Liver (tissue), 9 donors: ENCODE measurements around the gene HYPK. TPM values are rescaled to one million over a fixed set of nuclear protein-coding genes. Genes with fewer than 3 reads are reported as not detected.

Experiments
- DNase-seq: peaks from one replicate; pipeline ENCODE4 v3.0.0-alpha.2; 2017; ENCODE audit warnings: low spot score
- H3K27ac ChIP-seq, 2 donors: one replicate each; pipeline ENCODE4 v1.7.0; 2013; ENCODE audit warnings: inconsistent platforms in 2 of 2, low read length in 2 of 2, control low read depth in 1 of 2, low read depth in 1 of 2, mild to moderate bottlenecking in 1 of 2
- H3K27me3 ChIP-seq, 4 donors: one replicate each; pipeline versions ENCODE4 v1.6.1 to v1.7.0; 2013; ENCODE audit warnings: low read length in 3 of 4, inconsistent platforms in 1 of 4, mild to moderate bottlenecking in 1 of 4, moderate library complexity in 1 of 4; ENCODE audit not compliant: control insufficient read depth in 4 of 4, insufficient read depth in 4 of 4
- H3K36me3 ChIP-seq, 4 donors: one replicate each; pipeline versions ENCODE4 v1.6.1 to v1.7.0; 2013; ENCODE audit warnings: low read length in 3 of 4, mild to moderate bottlenecking in 3 of 4, low read depth in 1 of 4, moderate library complexity in 1 of 4; ENCODE audit not compliant: control insufficient read depth in 4 of 4, insufficient read depth in 3 of 4
- H3K4me1 ChIP-seq, 4 donors: one replicate each; pipeline versions ENCODE4 v1.6.1 to v1.7.0; 2013; ENCODE audit warnings: low read length in 3 of 4, mild to moderate bottlenecking in 3 of 4, moderate library complexity in 1 of 4; ENCODE audit not compliant: control insufficient read depth in 4 of 4, insufficient read depth in 4 of 4
- H3K4me3 ChIP-seq, 3 donors: one replicate each; pipeline versions ENCODE4 v1.6.1 to v1.7.0; 2013; ENCODE audit warnings: low read length in 3 of 3, control low read depth in 1 of 3, low read depth in 1 of 3, mild to moderate bottlenecking in 1 of 3
- H3K9ac ChIP-seq, 2 donors: one replicate each; pipeline ENCODE4 v1.7.0; 2013; ENCODE audit warnings: low read length in 2 of 2, mild to moderate bottlenecking in 2 of 2, moderate library complexity in 2 of 2, control low read depth in 1 of 2, low read depth in 1 of 2
- H3K9me3 ChIP-seq, 4 donors: one replicate each; pipeline versions ENCODE4 v1.6.1 to v1.7.0; 2013; ENCODE audit warnings: low read length in 3 of 4; ENCODE audit not compliant: control insufficient read depth in 4 of 4
- ATF3 ChIP-seq: IDR thresholded peaks from 2 replicates; pipeline ENCODE4 v1.6.1; 2016; ENCODE audit warnings: antibody characterized with exemption
- CTCF ChIP-seq: fragments of 150-350 bp; IDR thresholded peaks from 2 replicates; pipeline ENCODE4 v1.5.1; 2017; ENCODE audit warnings: improper control_type of control experiment, low read depth, low read length; ENCODE audit not compliant: missing input control
- EGR1 ChIP-seq, 2 donors: IDR thresholded peaks; 2 replicates each; pipeline ENCODE4 v1.6.1; 2016 to 2018; ENCODE audit warnings: antibody characterized with exemption in 2 of 2, low read depth in 2 of 2
- FOXA2 ChIP-seq: IDR thresholded peaks from 2 replicates; pipeline ENCODE4 v1.6.1; 2016; ENCODE audit warnings: antibody characterized with exemption
- GABPA ChIP-seq, 2 donors: IDR thresholded peaks in 1 of 2; conservative IDR thresholded peaks in 1 of 2; 2 replicates each; pipeline ENCODE4 v1.6.1; 2016; ENCODE audit warnings: antibody characterized with exemption in 2 of 2, mild to moderate bottlenecking in 1 of 2, moderate library complexity in 1 of 2
- HNF4A ChIP-seq, 2 donors: conservative IDR thresholded peaks; 2 replicates each; pipeline ENCODE4 v1.6.1; 2016; ENCODE audit warnings: antibody characterized with exemption in 2 of 2, mild to moderate bottlenecking in 2 of 2
- MAX ChIP-seq: IDR thresholded peaks from 2 replicates; pipeline ENCODE4 v1.6.1; 2016; ENCODE audit warnings: antibody characterized with exemption
- NR2F2 ChIP-seq: IDR thresholded peaks from 2 replicates; pipeline ENCODE4 v1.6.1; 2016; ENCODE audit warnings: antibody characterized with exemption
- RAD21 ChIP-seq, 2 donors: IDR thresholded peaks; 2 replicates each; pipeline ENCODE4 v1.6.1; 2016; ENCODE audit warnings: antibody characterized with exemption in 2 of 2, mild to moderate bottlenecking in 2 of 2
- REST ChIP-seq: IDR thresholded peaks from 2 replicates; pipeline ENCODE4 v1.6.1; 2016; ENCODE audit warnings: antibody characterized with exemption, mild to moderate bottlenecking
- RXRA ChIP-seq, 2 donors: IDR thresholded peaks; 2 replicates each; pipeline ENCODE4 v1.6.1; 2017 to 2018; ENCODE audit warnings: antibody characterized with exemption in 2 of 2, mild to moderate bottlenecking in 1 of 2
- SP1 ChIP-seq: IDR thresholded peaks from 2 replicates; pipeline ENCODE4 v1.6.1; 2018; ENCODE audit warnings: antibody characterized with exemption, mild to moderate bottlenecking
- TAF1 ChIP-seq: conservative IDR thresholded peaks from 2 replicates; pipeline ENCODE4 v1.6.1; 2016; ENCODE audit warnings: antibody characterized with exemption, mild to moderate bottlenecking
- YY1 ChIP-seq: IDR thresholded peaks from 2 replicates; pipeline ENCODE4 v1.6.1; 2016; ENCODE audit warnings: antibody characterized with exemption, mild to moderate bottlenecking
- ZBTB33 ChIP-seq: IDR thresholded peaks from 2 replicates; pipeline ENCODE4 v1.6.1; 2016; ENCODE audit warnings: antibody characterized with exemption
- WGBS: extraction: QIAGEN DNeasy Blood & Tissue Kit; methylation state at CpG from one replicate; pipeline ENCODE4 v1.1.7; 2013; 5-methylcytosine and 5-hydroxymethylcytosine counted together
- polyA plus RNA-seq, 2 donors: library from polyadenylated mRNA; stranded (reverse) in 1 of 2; unstranded in 1 of 2; fragments of 200-250 nt in 1 of 2; fragments of >200 nt in 1 of 2; fragmentation: Nextera tagmentation in 1 of 2; extraction: Ambion mirVana in 1 of 2; gene quantifications; one replicate each; pipeline versions ENCODE4 v1.2.1 to v1.2.3, GENCODE V29; 2013 to 2015
- total RNA-seq, 2 donors: library from RNA; depleted of rRNA; stranded (reverse); fragments of >200 nt; gene quantifications; one replicate each; pipeline ENCODE4 v1.2.3, GENCODE V29; 2014
- donor health status: healthy.
- donor health status: healthy.
- donor health status: healthy.
- donor health status: healthy.
- donor health status: healthy.

Gene HYPK
- total and polyA plus RNA-seq, 4 donors, result 4.8 to 18.7 (median 7.4) TPM

GRCh38 chr15:43845421-43845820 is 45.0 kb downstream of the HYPK start:
- H3K27me3 ChIP-seq, result no peaks in the 10 kb centered on the region
- no peak overlapping the region for H3K27ac ChIP-seq
- no peaks in the 10 kb centered on the region for H3K9me3 ChIP-seq
- H3K9ac ChIP-seq, result no peak overlapping the region
- DNase-seq, result no peak
- H3K4me3 ChIP-seq, result no peak overlapping the region
- no peak for TF ChIP-seq ATF3
- TF ChIP-seq TAF1, result no peak
- TF ChIP-seq NR2F2, result no peak
- TF ChIP-seq RXRA (IDR thresholded peaks at IDR 0.05), result no peak
- TF ChIP-seq CTCF, result no peak
- TF ChIP-seq HNF4A (conservative IDR thresholded peaks at IDR 0.05), result no peak
- no peaks in the 10 kb centered on the region for H3K36me3 ChIP-seq
- no peaks in the 10 kb centered on the region for H3K4me1 ChIP-seq

GRCh38 chr15:43851251-43851650 is 50.9 kb downstream of the HYPK start:
- no peaks in the 10 kb centered on the region for H3K36me3 ChIP-seq
- no peak overlapping the region for H3K27ac ChIP-seq

More at GRCh38 chr15:43851251-43851650, 50.9 kb downstream of the HYPK start:
- WGBS, result over 99% methylated on average over 3 of the region's 3 CpGs
- H3K4me3 ChIP-seq, result no peak overlapping the region
- H3K9ac ChIP-seq, result no peak overlapping the region
- no peaks in the 10 kb centered on the region for H3K4me1 ChIP-seq
- no peaks in the 10 kb centered on the region for H3K9me3 ChIP-seq
- no peak for DNase-seq
- TF ChIP-seq RXRA (IDR thresholded peaks at IDR 0.05) (no peak), TAF1 (no peak), SP1 (no peak), ZBTB33 (no peak), MAX (no peak), FOXA2 (no peak), CTCF (no peak), REST (no peak), RAD21 (IDR thresholded peaks at IDR 0.05) (no peak), NR2F2 (no peak), GABPA (IDR thresholded peaks at IDR 0.05 in 1 of 2, conservative IDR thresholded peaks at IDR 0.05 in 1 of 2) (no peak), EGR1 (IDR thresholded peaks at IDR 0.05; ENCODE audit: low read depth in 2 of 2) (no peak), YY1 (no peak), ATF3 (no peak)
- H3K27me3 ChIP-seq, result no peaks in the 10 kb centered on the region
